Activated CD8-positive, alpha-beta T cell treated with anti-CD3 and anti-CD28 coated beads, Interleukin-2, amount 10 ng/mL, durations not matched to agents 7 days and 5 days (primary cell): ENCODE measurements around the gene CORO6. TPM values are rescaled to one million over a fixed set of nuclear protein-coding genes. Genes with fewer than 3 reads are reported as not detected.

Experiments
- ATAC-seq: fragments of 150-1000 bp; cut with Tn5 transposase; one replicate; pipeline ENCODE4 v1.10.0; 2021; ENCODE audit warnings: moderate library complexity
- CTCF ChIA-PET: fragments of 350-600 bp; sonication (Branson Sonifier 250); formaldehyde crosslinking; loops from one replicate; lab custom pipeline; 2021; ENCODE audit warnings: antibody characterized with exemption; lab: Charles Lee
- POLR2A ChIA-PET: fragments of 350-600 bp; sonication (Branson Sonifier 250); formaldehyde crosslinking; loops from one replicate; lab custom pipeline; 2021; ENCODE audit warnings: antibody characterized with exemption; lab: Charles Lee
- DNase-seq: peaks from one replicate; pipeline ENCODE4 v3.0.0-alpha.2; 2020
- H3K27ac Mint-ChIP-seq: one replicate; pipeline ENCODE4 v1.8.0; 2021; ENCODE audit warnings: mild to moderate bottlenecking, mixed read lengths
- H3K27me3 Mint-ChIP-seq: one replicate; pipeline ENCODE4 v1.8.0; 2021; ENCODE audit warnings: low read depth, mixed read lengths
- H3K36me3 Mint-ChIP-seq: one replicate; pipeline ENCODE4 v1.8.0; 2021; ENCODE audit warnings: low read depth, mixed read lengths
- H3K4me1 Mint-ChIP-seq: one replicate; pipeline ENCODE4 v1.8.0; 2021; ENCODE audit warnings: low read depth, mixed read lengths
- H3K4me3 Mint-ChIP-seq: one replicate; pipeline ENCODE4 v1.8.0; 2021; ENCODE audit warnings: mild to moderate bottlenecking, mixed read lengths
- H3K9me3 Mint-ChIP-seq: one replicate; pipeline ENCODE4 v1.8.0; 2022; ENCODE audit warnings: mixed read lengths; ENCODE audit not compliant: insufficient read depth
- total RNA-seq, 2 experiments: library from RNA; stranded (reverse); gene quantifications; one replicate each; pipeline ENCODE4 v1.2.3, GENCODE V29; 2021

CORO6 gene
- total RNA-seq, 2 experiments from 2014 or later = 6.2 to 6.3 TPM

- no peaks in the 10 kb centered on the region for H3K36me3 Mint-ChIP-seq
- no peaks in the 10 kb centered on the region for H3K27me3 Mint-ChIP-seq
- ChIA-PET CTCF (interaction anchor here (1.8 to 3.3 kb wide), 2 partner anchors 12 to 21 kb away, joined by 3 to 21 read pairs; no protein-coding TSS in a partner anchor), POLR2A (no interaction called here)
- peaks cover 32% of the 10 kb centered on the region for H3K4me1 Mint-ChIP-seq
- H3K27ac Mint-ChIP-seq = no peak overlapping the region
- ATAC-seq (no peak), DNase-seq (no peak)
- no peaks in the 10 kb centered on the region for H3K9me3 Mint-ChIP-seq
- H3K4me3 Mint-ChIP-seq = no peak overlapping the region
Observed at GRCh38 chr17:29595943-29596774, 26.6 kb downstream of the CORO6 start.

- Mint-ChIP-seq H3K27me3 (no peaks in the 10 kb centered on the region), H3K4me3 (no peak overlapping the region), H3K27ac (no peak overlapping the region), H3K9me3 (no peaks in the 10 kb centered on the region), H3K4me1 (peaks cover 33% of the 10 kb centered on the region), H3K36me3 (no peaks in the 10 kb centered on the region)
- no peak for ATAC-seq
- CTCF ChIA-PET = interaction anchor here (4.7 kb wide), 1 partner anchor 21 kb away, joined by 107 read pairs; no protein-coding TSS in a partner anchor
- no peak for DNase-seq
- POLR2A ChIA-PET = no interaction called here
Observed at GRCh38 chr17:29595107-29595942, 27.4 kb downstream of the CORO6 start.

- ATAC-seq = no peak
- Mint-ChIP-seq H3K27ac (no peak overlapping the region), H3K4me3 (peak overlapping the region; percentile 69), H3K27me3 (no peaks in the 10 kb centered on the region), H3K36me3 (no peaks in the 10 kb centered on the region), H3K9me3 (no peaks in the 10 kb centered on the region), H3K4me1 (peaks cover 39% of the 10 kb centered on the region)
- ChIA-PET CTCF (interaction anchor here (0.7 to 4.7 kb wide), 6 partner anchors 14 to 354 kb away, joined by 3 to 107 read pairs (median 4); no protein-coding TSS in a partner anchor), POLR2A (no interaction called here)
- no peak for DNase-seq
Observed at GRCh38 chr17:29594519-29595090, 28.1 kb downstream of the CORO6 start.

DNA sequence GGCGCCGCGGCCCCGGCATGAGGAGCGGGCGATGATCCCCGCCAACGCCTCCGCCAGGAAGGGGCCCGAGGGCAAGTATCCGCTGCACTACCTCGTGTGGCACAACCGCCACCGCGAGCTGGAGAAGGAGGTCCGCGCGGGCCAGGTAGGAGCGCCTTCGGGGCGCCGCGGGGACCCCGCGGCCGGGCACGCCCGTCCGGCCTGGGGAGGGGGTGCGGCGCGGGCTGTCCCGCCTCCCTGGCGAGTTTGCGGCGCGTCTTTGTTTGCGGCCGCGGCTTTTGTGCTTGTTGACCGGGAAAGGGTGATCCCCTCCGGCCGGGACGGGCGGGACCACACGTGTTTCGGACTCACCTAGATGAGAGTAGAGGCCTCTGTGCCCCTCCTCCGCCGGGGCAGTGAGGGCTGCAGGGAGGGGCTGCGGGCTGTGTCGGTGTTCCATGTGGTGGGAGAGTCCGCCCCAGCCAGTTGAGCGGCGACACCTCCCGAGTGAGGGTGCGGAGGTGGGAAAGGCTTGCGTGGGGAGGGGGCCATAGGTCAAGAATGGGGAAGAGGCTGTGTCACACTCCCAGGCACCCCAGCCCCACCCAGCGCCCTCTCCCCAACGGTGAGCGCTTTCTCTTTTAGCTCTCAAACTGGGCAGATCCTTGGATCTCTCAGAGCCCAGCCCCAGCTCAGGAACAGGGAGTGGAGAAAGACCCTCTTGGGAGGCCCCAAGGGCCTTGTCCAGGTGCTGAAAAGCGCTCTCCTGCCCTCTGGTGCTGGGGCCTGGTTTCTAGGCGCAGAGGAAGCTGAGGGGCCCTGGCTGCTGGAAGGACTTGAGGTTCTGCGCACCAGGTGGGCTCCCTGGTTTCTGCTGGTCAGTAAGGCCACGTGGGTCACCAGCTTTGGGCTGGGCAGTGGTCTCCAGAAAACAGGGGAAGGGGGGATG, 28.9 kb downstream of the CORO6 start:
- ChIA-PET CTCF (interaction anchor here (0.7 to 4.7 kb wide), 12 partner anchors 12 to 444 kb away, joined by 3 to 107 read pairs (median 6); partner anchors contain the start of genes ABHD15 and TP53I13), POLR2A (interaction anchor here (1.0 to 2.3 kb wide), 2 partner anchors 12 to 23 kb away, joined by 3 to 10 read pairs; no protein-coding TSS in a partner anchor)
- H3K4me1 Mint-ChIP-seq = peaks cover 39% of the 10 kb centered on the region
- DNase-seq = peak; percentile 60
- H3K4me3 Mint-ChIP-seq = peak overlapping the region; percentile 69
- no peaks in the 10 kb centered on the region for H3K9me3 Mint-ChIP-seq
- H3K27ac Mint-ChIP-seq = no peak overlapping the region
- H3K27me3 Mint-ChIP-seq = no peaks in the 10 kb centered on the region
- ATAC-seq = no peak
- H3K36me3 Mint-ChIP-seq = no peaks in the 10 kb centered on the region

GRCh38 chr17:29592850-29593551, 29.7 kb downstream of the CORO6 start, which contains the start of gene ANKRD13B:
Gene ANKRD13B (plus strand): TSS chr17:29593132. CDS start chr17:29593622, 490 bp downstream.
- ChIA-PET POLR2A (interaction anchor here (0.9 to 2.3 kb wide), 4 partner anchors 11 to 337 kb away, joined by 3 to 10 read pairs (median 3); partner anchors contain the start of gene SSH2), CTCF (interaction anchor here (1.1 to 4.7 kb wide), 15 partner anchors 7 to 469 kb away, joined by 3 to 107 read pairs (median 7); partner anchors contain the start of genes ABHD15 and TP53I13)
- Mint-ChIP-seq H3K4me1 (peaks cover 42% of the 10 kb centered on the region), H3K36me3 (peaks cover 2% of the 10 kb centered on the region), H3K9me3 (no peaks in the 10 kb centered on the region), H3K4me3 (peak within 1 kb of the TSS; percentile 85), H3K27ac (peak within 1 kb of the TSS; percentile 11), H3K27me3 (no peaks in the 10 kb centered on the region)
- no peak for ATAC-seq
- peak; percentile 61 for DNase-seq

DNA sequence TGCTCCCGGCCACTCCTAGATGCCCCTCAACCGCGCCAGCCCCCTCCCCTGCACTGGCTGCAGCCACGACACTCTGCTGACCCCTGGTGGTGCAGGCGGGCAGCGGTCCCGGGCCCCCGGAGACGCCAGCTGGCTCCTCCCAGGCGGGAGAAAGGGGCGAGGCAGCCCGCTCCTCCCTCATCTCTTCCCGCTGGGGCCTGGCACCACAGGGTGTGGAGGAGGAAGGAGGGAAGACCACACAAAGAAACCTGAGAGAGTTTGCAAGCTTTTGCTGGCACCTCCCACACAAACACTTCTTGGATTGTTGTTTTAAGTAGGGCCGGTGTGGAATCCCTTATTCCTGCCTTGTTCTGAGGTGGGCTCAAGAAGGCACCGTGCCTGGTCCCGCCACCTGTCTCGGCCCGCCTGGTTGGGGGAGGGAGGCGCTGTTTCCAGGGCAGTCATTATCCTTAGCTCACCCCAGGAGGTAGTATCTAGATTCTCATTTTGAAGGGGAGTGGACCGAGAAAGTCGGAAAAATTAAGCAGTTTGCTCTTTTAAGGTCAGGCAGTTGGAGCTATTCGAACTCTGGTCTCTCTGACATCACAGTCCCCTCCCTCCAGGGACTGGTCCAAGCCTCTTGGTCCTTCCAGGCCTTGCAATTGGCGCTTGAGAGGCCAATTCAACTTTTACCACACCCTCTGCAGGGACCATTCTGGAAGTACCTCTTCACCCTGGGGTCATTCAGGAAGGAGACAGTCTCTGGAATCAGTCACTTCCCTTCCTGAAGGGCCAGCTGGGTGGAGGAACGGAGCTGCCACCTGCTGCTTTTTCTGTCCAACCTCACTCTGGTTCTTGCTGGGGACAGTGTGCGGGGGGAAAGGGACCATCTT, 30.7 kb downstream of the CORO6 start:
- ChIA-PET CTCF (interaction anchor here (0.6 to 4.7 kb wide), 21 partner anchors 9 to 468 kb away, joined by 3 to 107 read pairs (median 6); partner anchors contain the start of genes ABHD15 and TP53I13), POLR2A (interaction anchor here (0.9 to 2.3 kb wide), 5 partner anchors 10 to 338 kb away, joined by 3 to 10 read pairs (median 3); partner anchors contain the start of genes ABHD15, SSH2 and TP53I13)
- peak overlapping the region; percentile 85 for H3K4me3 Mint-ChIP-seq

GRCh38 chr17:29591146-29591736, 31.5 kb downstream of the CORO6 start:
- Mint-ChIP-seq H3K9me3 (no peaks in the 10 kb centered on the region), H3K27me3 (no peaks in the 10 kb centered on the region), H3K36me3 (peaks cover 2% of the 10 kb centered on the region), H3K27ac (peak overlapping the region; percentile 73), H3K4me3 (peak overlapping the region; percentile 85), H3K4me1 (peaks cover 60% of the 10 kb centered on the region)
- peak; percentile 49 for DNase-seq
- CTCF ChIA-PET = interaction anchor here (0.7 to 4.7 kb wide), 20 partner anchors 9 to 467 kb away, joined by 3 to 107 read pairs (median 6); partner anchors contain the start of genes ABHD15 and TP53I13
- ATAC-seq = no peak
- POLR2A ChIA-PET = interaction anchor here (0.8 to 2.3 kb wide), 4 partner anchors 24 to 26 kb away, joined by 4 to 10 read pairs (median 4); partner anchors contain the start of genes ABHD15 and TP53I13

More for the DNA sequence above, 30.7 kb downstream of the CORO6 start:
- H3K27ac Mint-ChIP-seq = peak overlapping the region; percentile 73
- H3K27me3 Mint-ChIP-seq = no peaks in the 10 kb centered on the region
- peak; percentile 47 for ATAC-seq
- H3K36me3 Mint-ChIP-seq = peaks cover 2% of the 10 kb centered on the region
- peaks cover 53% of the 10 kb centered on the region for H3K4me1 Mint-ChIP-seq
- no peaks in the 10 kb centered on the region for H3K9me3 Mint-ChIP-seq
- peak; percentile 84 for DNase-seq

DNA sequence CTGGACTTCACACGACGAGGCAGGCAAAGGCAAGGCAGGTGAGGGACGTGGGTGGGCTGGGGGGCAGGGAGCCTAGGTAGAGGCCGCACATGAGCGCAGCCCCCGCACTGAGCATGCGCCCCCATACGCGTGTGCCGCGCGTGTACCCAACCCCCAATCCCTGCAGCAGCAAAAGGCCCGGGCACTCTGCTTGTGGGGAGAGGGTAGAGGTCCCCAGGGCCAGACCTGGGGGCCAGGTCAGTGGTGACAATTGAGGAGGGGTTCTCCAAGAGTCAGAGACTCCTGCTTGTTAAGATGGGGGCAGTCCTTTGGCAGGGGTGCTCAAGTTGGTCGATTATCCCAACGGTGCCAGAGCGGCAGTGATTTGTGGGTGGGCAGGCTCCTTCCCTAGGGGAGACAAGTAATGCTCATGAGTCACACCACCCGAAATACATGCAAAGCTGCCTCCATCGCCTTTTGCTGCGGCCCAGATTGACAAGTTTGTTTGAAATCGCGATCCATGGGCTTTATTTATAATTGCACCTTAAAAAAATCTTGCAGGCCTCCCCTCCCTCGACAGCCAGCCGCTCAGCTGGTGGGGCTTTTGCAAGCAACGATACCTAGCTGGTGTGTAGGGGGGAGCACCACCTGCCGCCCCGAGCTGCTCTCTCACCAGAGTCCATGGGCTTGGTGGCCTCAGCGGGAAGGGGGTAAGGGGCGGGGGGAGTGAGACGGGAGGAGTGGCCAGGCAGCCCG, 32.1 kb downstream of the CORO6 start:
- no peak for DNase-seq
- ChIA-PET POLR2A (interaction anchor here (0.8 to 1.3 kb wide), 3 partner anchors 23 to 27 kb away, joined by 4 read pairs; partner anchors contain the start of genes ABHD15 and TP53I13), CTCF (interaction anchor here (0.8 to 4.7 kb wide), 11 partner anchors 8 to 370 kb away, joined by 3 to 107 read pairs (median 7); partner anchors contain the start of genes ABHD15 and TP53I13)
- no peak for ATAC-seq
- Mint-ChIP-seq H3K4me3 (peak overlapping the region; percentile 85), H3K4me1 (peaks cover 64% of the 10 kb centered on the region), H3K27me3 (no peaks in the 10 kb centered on the region), H3K36me3 (peaks cover 2% of the 10 kb centered on the region), H3K27ac (peak overlapping the region; percentile 90), H3K9me3 (no peaks in the 10 kb centered on the region)
